HG02642 (cell line): ENCODE data around the gene PYGB.

ENCODE experiments used
- ATAC-seq: cut with Tn5 transposase; IDR thresholded peaks from one replicate; pipeline ENCODE4 v1.9.1; 2021; ENCODE audit warnings: mild to moderate bottlenecking; ENCODE audit not compliant: unreplicated experiment, poor library complexity

The PYGB gene

GRCh38 chr20:25291432-25292133 is 43.7 kb downstream of the PYGB start:
- ATAC-seq: no peak

GRCh38 chr20:25292176-25292891 is 44.4 kb downstream of the PYGB start:
- ATAC-seq: no peak

GRCh38 chr20:25293507-25293906 is 45.6 kb downstream of the PYGB start:
- no peak for ATAC-seq

GRCh38 chr20:25293910-25294458 is 46.1 kb downstream of the PYGB start:
- ATAC-seq: no peak

- ATAC-seq: peak; percentile 47
Observed at GRCh38 chr20:25294459-25295385, 46.8 kb downstream of the PYGB start.

- no peak for ATAC-seq
Observed at GRCh38 chr20:25295386-25296093, 47.7 kb downstream of the PYGB start.

GRCh38 chr20:25296094-25297093 is 48.5 kb downstream of the PYGB start:
- peak; percentile 42 for ATAC-seq

- ATAC-seq: peak; percentile 60
Observed at GRCh38 chr20:25297141-25297905, 49.4 kb downstream of the PYGB start.

GRCh38 chr20:25299806-25300205 is 51.9 kb downstream of the PYGB start:
- ATAC-seq: no peak

- ATAC-seq: no peak
Observed at GRCh38 chr20:25300496-25301170, 52.7 kb downstream of the PYGB start.

- no peak for ATAC-seq
Observed at GRCh38 chr20:25301357-25301920, 53.6 kb downstream of the PYGB start.

- no peak for ATAC-seq
Observed at GRCh38 chr20:25302596-25302995, 54.7 kb downstream of the PYGB start.

GRCh38 chr20:25303292-25304024 is 55.6 kb downstream of the PYGB start:
- ATAC-seq: no peak

GRCh38 chr20:25304025-25304549 is 56.2 kb downstream of the PYGB start:
- ATAC-seq: no peak

GRCh38 chr20:25306991-25307903 is 59.4 kb downstream of the PYGB start:
- ATAC-seq: no peak
